Germinal center (tissue), 1 donor: ENCODE measurements around the gene TMTC1.

Source experiments
- DNase-seq: peaks from one replicate; pipeline ENCODE4 v3.0.0; 2012; ENCODE audit warnings: mixed read lengths, low spot score

TMTC1 gene

DNA sequence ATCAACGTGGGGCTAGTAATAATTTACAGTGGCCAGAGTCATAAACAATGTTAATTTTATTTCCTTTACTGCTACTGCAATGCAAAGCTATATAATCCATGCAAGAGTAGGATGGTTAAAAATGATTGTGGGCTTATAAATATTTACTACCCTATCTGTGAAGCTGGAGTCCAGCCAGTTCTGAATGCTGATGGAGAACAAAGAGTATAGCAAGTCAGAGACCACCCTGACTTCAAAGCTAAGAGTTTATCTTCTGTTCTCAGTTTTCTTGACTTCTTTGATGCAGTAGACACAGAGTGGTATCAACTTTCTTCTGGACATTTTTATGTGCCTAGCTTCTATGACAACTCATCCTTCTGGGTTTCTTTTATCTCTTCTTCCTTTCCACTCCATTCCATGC lies 252.3 kb downstream of the TMTC1 start:
- DNase-seq = no peak

DNA sequence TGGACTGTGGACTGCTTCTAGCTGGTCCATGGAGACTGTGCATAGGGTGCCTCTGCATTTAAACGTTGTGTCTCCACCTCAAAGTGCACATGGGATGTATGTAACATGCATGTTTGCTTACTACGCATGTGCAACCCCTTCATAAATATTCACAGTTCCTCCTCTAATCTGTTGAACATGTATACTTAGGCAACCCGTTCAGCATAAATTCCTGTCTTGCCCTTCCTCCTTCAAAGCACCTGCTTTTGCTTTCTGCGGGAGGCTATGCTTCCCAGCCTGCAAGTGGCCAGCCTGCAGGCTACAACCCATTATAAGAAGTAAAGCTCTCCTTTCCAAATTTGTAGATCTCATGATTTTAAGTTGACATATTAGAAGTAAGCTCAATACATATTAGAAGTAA lies 253.3 kb downstream of the TMTC1 start:
- no peak for DNase-seq

GRCh38 chr12:29528161-29528560 lies 255.6 kb downstream of the TMTC1 start:
- no peak for DNase-seq

DNA sequence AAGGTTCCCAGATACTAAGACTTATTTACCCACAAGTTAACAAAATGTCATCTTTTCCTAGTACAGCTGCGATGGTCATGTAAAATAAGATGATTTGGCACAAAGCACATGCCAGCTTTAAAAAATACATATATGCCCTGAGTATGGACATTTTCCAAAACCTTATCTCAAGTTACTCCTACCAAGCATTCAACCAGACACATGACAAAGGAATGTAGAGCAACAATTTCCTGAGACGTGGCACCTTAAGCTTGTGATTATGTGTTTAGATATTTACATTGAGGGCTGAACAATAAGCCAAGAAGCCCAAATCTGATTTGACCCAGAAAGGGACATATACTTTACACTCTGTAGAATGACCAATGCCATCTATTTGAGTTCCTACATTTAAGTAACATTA lies 261.8 kb downstream of the TMTC1 start:
- DNase-seq = no peak

DNA sequence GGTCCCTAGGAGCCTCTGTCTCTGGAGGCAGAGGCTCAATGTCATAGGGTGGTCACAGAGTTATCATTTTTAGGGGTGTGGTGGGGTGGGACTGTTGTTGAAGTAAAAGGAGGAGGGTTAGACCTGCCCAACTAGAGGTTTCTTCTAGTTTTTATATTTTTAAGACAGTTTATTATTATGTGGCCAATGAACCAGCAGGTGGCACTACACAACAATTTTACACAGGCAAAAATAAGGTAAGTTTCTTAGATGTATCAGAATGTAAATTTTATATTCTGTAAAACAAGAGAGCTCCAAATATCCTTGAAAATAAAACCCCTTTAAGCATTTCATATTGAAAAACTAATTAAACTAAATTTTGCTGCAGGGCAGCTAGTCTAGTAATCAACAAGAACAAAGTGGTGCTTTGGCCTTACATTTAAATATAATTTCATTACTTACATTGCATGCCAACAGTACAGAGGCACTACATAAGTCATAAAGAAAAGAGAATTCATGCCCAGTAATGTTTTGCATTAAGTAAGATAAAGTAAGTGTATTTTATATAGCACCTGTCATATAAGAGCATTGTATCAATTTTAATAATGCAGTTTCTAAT lies 264.1 kb downstream of the TMTC1 start:
- DNase-seq = peak; percentile 25

DNA sequence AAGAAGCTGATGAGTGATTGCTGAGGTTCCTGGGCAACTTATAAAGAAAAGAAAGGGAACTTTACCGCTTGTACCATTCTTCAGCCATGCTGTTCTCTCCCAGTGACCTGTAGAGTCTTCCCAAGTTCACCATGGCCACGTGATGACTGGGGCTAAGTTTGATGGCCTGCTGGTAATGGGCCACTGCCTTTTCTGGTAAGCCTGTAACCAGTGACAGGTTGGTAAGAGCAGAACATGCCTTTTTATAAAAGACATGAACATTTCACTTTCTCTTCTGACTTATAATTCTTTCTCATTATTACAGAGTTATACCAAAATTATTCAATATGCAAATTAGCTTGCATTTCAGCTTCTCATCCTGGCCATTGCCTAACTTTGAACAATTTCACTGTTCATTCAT lies 265.3 kb downstream of the TMTC1 start:
- DNase-seq = no peak

GRCh38 chr12:29517264-29517663 lies 266.5 kb downstream of the TMTC1 start:
- DNase-seq = no peak

DNA sequence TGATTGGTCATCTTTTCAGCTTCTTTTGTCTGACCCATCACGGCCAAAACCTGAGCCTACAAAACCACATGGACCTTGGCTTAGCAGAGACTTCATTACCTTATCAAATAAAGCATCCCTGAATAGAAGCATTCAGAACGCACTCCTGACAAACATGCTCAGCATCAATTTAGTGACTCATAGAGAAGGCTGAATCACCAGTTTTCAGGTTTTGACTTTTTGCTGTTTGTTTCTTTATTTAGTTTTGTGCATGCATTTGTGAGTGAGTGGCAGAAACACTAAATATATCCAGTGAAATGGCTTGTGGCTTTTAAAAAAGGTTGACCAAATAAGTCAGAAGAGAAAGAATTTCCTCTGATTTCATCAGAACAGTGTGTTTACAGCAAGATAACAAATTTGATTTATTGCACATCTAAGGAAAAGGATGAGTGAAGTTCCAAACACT lies 267.3 kb downstream of the TMTC1 start:
- DNase-seq = no peak

GRCh38 chr12:29510591-29511185 lies 273.1 kb downstream of the TMTC1 start:
- no peak for DNase-seq

DNA sequence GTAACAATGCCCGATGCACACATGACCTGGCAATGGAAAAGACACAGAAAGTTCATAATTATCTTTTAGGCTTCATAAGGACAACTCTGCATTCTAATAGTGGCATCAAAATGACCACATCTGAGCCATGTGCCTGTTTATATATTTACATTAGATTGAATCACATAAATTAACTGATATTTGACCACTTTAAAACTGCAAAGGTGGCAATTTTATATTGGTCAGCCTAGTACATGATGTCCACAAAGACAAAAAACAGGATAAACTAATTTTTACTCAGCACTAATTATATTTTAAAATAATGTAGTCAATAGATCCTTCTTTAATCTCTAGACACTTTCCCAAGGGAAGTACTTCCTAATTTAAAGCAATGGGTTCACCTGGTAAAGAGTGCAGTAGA lies 274.2 kb downstream of the TMTC1 start:
- DNase-seq = no peak

DNA sequence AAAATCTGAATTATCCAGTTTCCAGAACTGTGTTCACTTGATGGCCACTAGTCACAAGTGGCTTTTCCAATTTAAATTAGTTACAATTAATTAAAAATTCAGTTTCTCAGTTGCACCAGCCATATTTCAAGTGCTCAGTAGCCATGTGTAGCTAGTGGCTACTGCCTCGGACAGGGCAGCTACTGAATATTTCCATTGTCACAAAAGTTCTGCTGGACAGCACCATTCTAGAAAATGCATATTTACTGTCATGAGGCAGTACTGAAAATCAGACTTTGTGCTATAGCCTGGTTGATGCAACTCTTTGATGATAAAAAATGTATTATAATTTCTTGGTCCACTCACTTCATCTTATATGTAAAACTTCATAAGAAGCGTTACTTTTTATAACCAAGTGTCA lies 274.8 kb downstream of the TMTC1 start:
- no peak for DNase-seq

- DNase-seq = no peak
These were observed 278.6 kb downstream of the TMTC1 start for GRCh38 chr12:29505122-29505521.

DNA sequence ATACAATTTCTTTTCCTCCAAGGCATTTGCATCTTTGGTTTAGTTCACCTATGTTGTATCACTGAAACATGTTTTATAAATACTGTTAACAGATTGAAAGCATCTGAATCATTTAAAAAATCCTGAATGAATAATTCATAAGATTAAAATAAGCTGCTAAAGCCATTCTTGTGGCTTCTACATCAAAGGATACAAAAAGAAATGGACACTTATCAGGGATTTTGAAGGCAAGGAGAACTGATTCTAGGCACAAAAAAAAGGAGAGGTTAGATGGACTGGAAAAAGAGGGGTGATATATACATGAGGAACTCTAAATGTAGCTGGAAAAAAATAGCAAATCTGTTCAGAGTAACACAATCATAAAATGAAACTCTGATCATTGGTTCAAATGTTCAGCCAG lies 280.5 kb downstream of the TMTC1 start:
- no peak for DNase-seq

GRCh38 chr12:29499235-29499634 lies 284.5 kb downstream of the TMTC1 start:
- no peak for DNase-seq

DNA sequence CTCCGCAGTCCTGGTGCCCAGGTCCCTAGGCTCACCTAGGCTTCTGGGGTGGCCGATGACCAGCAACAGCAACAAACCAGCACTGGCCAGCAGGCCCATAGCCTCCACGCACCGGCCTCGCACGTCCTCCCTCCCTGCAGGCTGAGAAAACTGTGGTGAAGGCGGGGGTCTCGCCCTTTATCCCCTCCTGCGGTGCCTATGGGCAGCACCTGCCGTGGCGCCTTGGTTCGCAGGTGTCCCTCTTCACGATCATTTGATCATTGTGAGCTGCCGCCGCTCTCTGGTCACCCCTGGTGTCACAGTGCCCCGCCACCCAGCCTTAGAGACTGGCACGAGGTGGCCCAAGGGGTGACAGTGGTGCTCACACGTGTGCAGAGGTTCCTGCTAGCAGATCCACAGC lies 286.2 kb downstream of the TMTC1 start, which contains the start of gene OVCH1:
Gene OVCH1 (minus strand): TSS at position 99 of the 400 bp plus-strand sequence. CDS start 0 bp downstream, at position 99.
- DNase-seq = no peak

DNA sequence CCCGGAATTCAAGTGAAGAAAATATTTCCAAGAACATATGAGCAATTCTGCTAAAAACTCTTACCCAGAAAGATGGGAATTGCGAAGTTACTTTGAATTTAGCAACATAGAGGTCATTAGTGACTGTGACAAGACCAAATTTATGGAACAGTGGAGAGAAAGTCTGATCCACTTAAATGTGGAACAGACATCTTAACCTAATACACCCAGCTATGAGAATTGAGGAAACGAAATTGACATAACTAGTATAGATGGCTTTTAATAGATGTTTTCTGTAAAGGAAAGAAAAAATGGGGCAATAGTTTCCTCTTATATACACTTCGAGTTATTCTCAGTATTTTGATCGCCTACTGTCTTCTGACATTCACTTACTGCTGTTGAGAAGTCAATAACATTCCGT lies 290.9 kb downstream of the TMTC1 start:
- no peak for DNase-seq

- DNase-seq = no peak
These were observed 296.8 kb downstream of the TMTC1 start for GRCh38 chr12:29486972-29487371.

DNA sequence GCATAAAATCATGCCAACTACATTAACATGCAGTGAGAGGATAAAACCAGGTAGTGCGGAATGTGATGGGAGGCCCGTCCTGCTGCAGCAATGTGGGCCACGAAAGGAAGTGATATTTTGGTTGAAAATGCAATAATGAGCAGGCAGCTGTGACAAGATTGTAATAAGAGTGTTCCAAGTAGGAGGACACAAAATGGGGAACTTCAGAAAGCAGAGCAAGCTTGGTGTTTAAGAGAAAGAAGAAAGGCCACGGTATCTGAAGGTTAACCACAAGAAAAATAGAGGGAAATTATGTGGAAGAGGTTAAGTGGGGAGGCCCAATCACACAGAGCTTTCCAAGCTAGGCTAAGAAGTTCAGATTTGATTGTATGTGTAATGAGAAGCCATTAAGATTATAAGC lies 320.5 kb downstream of the TMTC1 start:
- no peak for DNase-seq

- DNase-seq = no peak
These were observed 323.7 kb downstream of the TMTC1 start for GRCh38 chr12:29460082-29460481.

GRCh38 chr12:29455087-29455486 lies 328.7 kb downstream of the TMTC1 start:
- DNase-seq = no peak

DNA sequence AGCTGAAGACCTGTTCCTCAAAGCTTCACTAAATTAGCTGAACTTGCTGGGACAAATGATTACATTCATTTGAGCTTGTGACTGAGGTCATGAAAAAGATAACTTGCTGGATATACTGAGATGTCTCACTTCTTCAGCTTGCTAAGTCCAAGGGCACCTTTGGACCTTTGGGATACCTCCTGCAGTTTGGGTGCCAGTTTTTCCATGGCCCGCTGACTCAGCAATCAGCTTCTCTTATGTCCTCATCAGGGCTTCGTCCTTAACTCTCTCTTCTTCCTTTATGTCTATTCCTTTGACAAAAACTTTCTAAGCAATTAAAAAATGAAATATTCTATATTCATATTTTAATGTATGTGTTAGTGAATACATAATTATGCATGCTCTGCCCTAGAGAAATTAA lies 331.9 kb downstream of the TMTC1 start:
- no peak for DNase-seq
